ENCODE data around the gene IGSF21. TPM values are rescaled to one million over a fixed set of nuclear protein-coding genes. Genes with fewer than 3 reads are reported as not detected.

The IGSF21 gene
- total RNA-seq, 3 donors from 2014 or later (not counting 1 experiment from before 2014, with no cell fraction given) = not detected

DNA sequence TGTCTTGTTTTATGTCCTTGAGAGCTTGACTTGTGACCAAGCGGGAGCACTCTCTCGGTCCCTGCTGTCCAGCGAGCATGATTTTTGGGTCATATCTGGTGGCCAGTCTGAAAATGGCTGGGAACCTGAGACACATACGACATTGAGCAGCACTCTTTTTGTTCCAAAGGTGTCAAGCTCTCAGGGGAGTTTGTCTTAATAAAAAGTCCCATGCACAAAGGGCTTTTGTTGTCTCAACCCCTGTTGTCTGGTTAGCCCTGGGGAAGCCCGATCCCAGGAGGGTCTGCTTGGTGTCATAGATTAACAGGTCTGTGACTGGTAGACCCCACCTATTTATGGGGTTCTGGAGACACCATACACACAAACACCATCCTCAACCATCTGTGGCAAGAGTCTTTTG is 315.4 kb downstream of the IGSF21 start:
- H3K9me3 Mint-ChIP-seq = no peaks in the 10 kb centered on the region

DNA sequence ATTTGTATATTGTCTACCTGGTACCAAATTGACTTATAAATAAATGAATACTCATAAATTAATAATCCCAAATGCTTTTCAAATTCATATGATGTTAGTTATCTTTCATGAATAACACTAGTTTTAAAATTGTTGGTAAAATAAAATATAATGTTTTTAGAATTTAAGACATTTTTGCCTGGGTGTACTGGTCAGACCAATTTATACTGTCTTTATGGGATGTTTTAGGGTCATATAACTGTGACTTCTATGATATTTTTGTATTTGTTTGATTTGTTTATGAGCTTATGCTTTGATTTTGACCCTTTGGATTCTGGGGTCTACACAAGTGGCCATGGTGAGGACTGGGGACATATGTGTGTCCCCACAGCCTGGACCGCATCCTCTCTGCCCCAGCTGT is 319.0 kb downstream of the IGSF21 start:
- ATAC-seq (no peak), DNase-seq (no peak)
- Histone ChIP-seq H3K4me1 (ENCODE audit: control insufficient read depth, insufficient read depth, low read length) (no peaks in the 10 kb centered on the region), H3K9me3 (ENCODE audit: control insufficient read depth, insufficient read depth, low read length) (peaks cover 3% of the 10 kb centered on the region), H3K27ac (ENCODE audit: low read length) (no peak overlapping the region), H3K27me3 (ENCODE audit: control insufficient read depth, insufficient read depth, low read length) (peaks cover 2% of the 10 kb centered on the region), H3K4me3 (ENCODE audit: low read length) (no peak overlapping the region), H3K36me3 (ENCODE audit: control insufficient read depth, insufficient read depth, low read length) (no peaks in the 10 kb centered on the region)
- Mint-ChIP-seq H3K27me3 (ENCODE audit: low read depth in 2 of 2) (peaks cover 5 to 26% of the 10 kb centered on the region in 2 donors), H3K9me3 (no peaks in the 10 kb centered on the region), H3K27ac (no peak overlapping the region), H3K36me3 (no peaks in the 10 kb centered on the region), H3K4me3 (no peak overlapping the region), H3K4me1 (no peaks in the 10 kb centered on the region)
- intact Hi-C loops (cut with micrococcal nuclease) = no loop called here
- TF ChIP-seq, protein P1, sequence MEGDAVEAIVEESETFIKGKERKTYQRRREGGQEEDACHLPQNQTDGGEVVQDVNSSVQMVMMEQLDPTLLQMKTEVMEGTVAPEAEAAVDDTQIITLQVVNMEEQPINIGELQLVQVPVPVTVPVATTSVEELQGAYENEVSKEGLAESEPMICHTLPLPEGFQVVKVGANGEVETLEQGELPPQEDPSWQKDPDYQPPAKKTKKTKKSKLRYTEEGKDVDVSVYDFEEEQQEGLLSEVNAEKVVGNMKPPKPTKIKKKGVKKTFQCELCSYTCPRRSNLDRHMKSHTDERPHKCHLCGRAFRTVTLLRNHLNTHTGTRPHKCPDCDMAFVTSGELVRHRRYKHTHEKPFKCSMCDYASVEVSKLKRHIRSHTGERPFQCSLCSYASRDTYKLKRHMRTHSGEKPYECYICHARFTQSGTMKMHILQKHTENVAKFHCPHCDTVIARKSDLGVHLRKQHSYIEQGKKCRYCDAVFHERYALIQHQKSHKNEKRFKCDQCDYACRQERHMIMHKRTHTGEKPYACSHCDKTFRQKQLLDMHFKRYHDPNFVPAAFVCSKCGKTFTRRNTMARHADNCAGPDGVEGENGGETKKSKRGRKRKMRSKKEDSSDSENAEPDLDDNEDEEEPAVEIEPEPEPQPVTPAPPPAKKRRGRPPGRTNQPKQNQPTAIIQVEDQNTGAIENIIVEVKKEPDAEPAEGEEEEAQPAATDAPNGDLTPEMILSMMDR (IDR thresholded peaks at IDR 0.05) = no peak
- 80% methylated on average over 1 of the region's 1 CpG for WGBS (ENCODE audit: insufficient coverage)

More for the DNA sequence above, 315.4 kb downstream of the IGSF21 start:
- H3K27me3 ChIP-seq (ENCODE audit: control insufficient read depth, insufficient read depth, low read length) = peaks cover 2% of the 10 kb centered on the region
- Mint-ChIP-seq H3K4me1 (no peaks in the 10 kb centered on the region), H3K36me3 (no peaks in the 10 kb centered on the region), H3K27me3 (ENCODE audit: low read depth in 2 of 2) (peaks cover 11 to 27% of the 10 kb centered on the region in 2 donors), H3K4me3 (no peak overlapping the region), H3K27ac (no peak overlapping the region)
- H3K4me3 ChIP-seq (ENCODE audit: low read length) = no peak overlapping the region
- DNase-seq (no peak), ATAC-seq (no peak)
- TF ChIP-seq, protein P1 (IDR thresholded peaks at IDR 0.05) = no peak
- no peaks in the 10 kb centered on the region for H3K36me3 ChIP-seq (ENCODE audit: control insufficient read depth, insufficient read depth, low read length)
- intact Hi-C loops (cut with micrococcal nuclease) = no loop called here
- H3K4me1 ChIP-seq (ENCODE audit: control insufficient read depth, insufficient read depth, low read length) = no peaks in the 10 kb centered on the region
- H3K27ac ChIP-seq (ENCODE audit: low read length) = no peak overlapping the region
- WGBS (ENCODE audit: insufficient coverage) = 89% methylated on average over 5 of the region's 5 CpGs
- H3K9me3 ChIP-seq (ENCODE audit: control insufficient read depth, insufficient read depth, low read length) = peaks cover 3% of the 10 kb centered on the region
